Liver (tissue), 9 donors: Measurements from ENCODE around the gene MOGAT3. TPM values are rescaled to one million over a fixed set of nuclear protein-coding genes. Genes with fewer than 3 reads are reported as not detected.

Experiments used
- DNase-seq: peaks from one replicate; pipeline ENCODE4 v3.0.0-alpha.2; 2017; ENCODE audit warnings: low spot score
- H3K27ac ChIP-seq, 2 donors: one replicate each; pipeline ENCODE4 v1.7.0; 2013; ENCODE audit warnings: inconsistent platforms in 2 of 2, low read length in 2 of 2, control low read depth in 1 of 2, low read depth in 1 of 2, mild to moderate bottlenecking in 1 of 2
- H3K27me3 ChIP-seq, 4 donors: one replicate each; pipeline versions ENCODE4 v1.6.1 to v1.7.0; 2013; ENCODE audit warnings: low read length in 3 of 4, inconsistent platforms in 1 of 4, mild to moderate bottlenecking in 1 of 4, moderate library complexity in 1 of 4; ENCODE audit not compliant: control insufficient read depth in 4 of 4, insufficient read depth in 4 of 4
- H3K36me3 ChIP-seq, 4 donors: one replicate each; pipeline versions ENCODE4 v1.6.1 to v1.7.0; 2013; ENCODE audit warnings: low read length in 3 of 4, mild to moderate bottlenecking in 3 of 4, low read depth in 1 of 4, moderate library complexity in 1 of 4; ENCODE audit not compliant: control insufficient read depth in 4 of 4, insufficient read depth in 3 of 4
- H3K4me1 ChIP-seq, 4 donors: one replicate each; pipeline versions ENCODE4 v1.6.1 to v1.7.0; 2013; ENCODE audit warnings: low read length in 3 of 4, mild to moderate bottlenecking in 3 of 4, moderate library complexity in 1 of 4; ENCODE audit not compliant: control insufficient read depth in 4 of 4, insufficient read depth in 4 of 4
- H3K4me3 ChIP-seq, 3 donors: one replicate each; pipeline versions ENCODE4 v1.6.1 to v1.7.0; 2013; ENCODE audit warnings: low read length in 3 of 3, control low read depth in 1 of 3, low read depth in 1 of 3, mild to moderate bottlenecking in 1 of 3
- H3K9ac ChIP-seq, 2 donors: one replicate each; pipeline ENCODE4 v1.7.0; 2013; ENCODE audit warnings: low read length in 2 of 2, mild to moderate bottlenecking in 2 of 2, moderate library complexity in 2 of 2, control low read depth in 1 of 2, low read depth in 1 of 2
- H3K9me3 ChIP-seq, 4 donors: one replicate each; pipeline versions ENCODE4 v1.6.1 to v1.7.0; 2013; ENCODE audit warnings: low read length in 3 of 4; ENCODE audit not compliant: control insufficient read depth in 4 of 4
- EGR1 ChIP-seq, 2 donors: IDR thresholded peaks; 2 replicates each; pipeline ENCODE4 v1.6.1; 2016 to 2018; ENCODE audit warnings: antibody characterized with exemption in 2 of 2, low read depth in 2 of 2
- FOXA1 ChIP-seq: IDR thresholded peaks from 2 replicates; pipeline ENCODE4 v1.6.1; 2016; ENCODE audit warnings: antibody characterized with exemption
- FOXA2 ChIP-seq: IDR thresholded peaks from 2 replicates; pipeline ENCODE4 v1.6.1; 2016; ENCODE audit warnings: antibody characterized with exemption
- GABPA ChIP-seq, 2 donors: IDR thresholded peaks in 1 of 2; conservative IDR thresholded peaks in 1 of 2; 2 replicates each; pipeline ENCODE4 v1.6.1; 2016; ENCODE audit warnings: antibody characterized with exemption in 2 of 2, mild to moderate bottlenecking in 1 of 2, moderate library complexity in 1 of 2
- HNF4A ChIP-seq, 2 donors: conservative IDR thresholded peaks; 2 replicates each; pipeline ENCODE4 v1.6.1; 2016; ENCODE audit warnings: antibody characterized with exemption in 2 of 2, mild to moderate bottlenecking in 2 of 2
- JUND ChIP-seq, 2 donors: IDR thresholded peaks; 2 replicates each; pipeline ENCODE4 v1.6.1; 2016; ENCODE audit warnings: antibody characterized with exemption in 2 of 2
- RAD21 ChIP-seq, 2 donors: IDR thresholded peaks; 2 replicates each; pipeline ENCODE4 v1.6.1; 2016; ENCODE audit warnings: antibody characterized with exemption in 2 of 2, mild to moderate bottlenecking in 2 of 2
- SP1 ChIP-seq: IDR thresholded peaks from 2 replicates; pipeline ENCODE4 v1.6.1; 2018; ENCODE audit warnings: antibody characterized with exemption, mild to moderate bottlenecking
- WGBS: extraction: QIAGEN DNeasy Blood & Tissue Kit; methylation state at CpG from one replicate; pipeline ENCODE4 v1.1.7; 2013; 5-methylcytosine and 5-hydroxymethylcytosine counted together
- polyA plus RNA-seq, 2 donors: library from polyadenylated mRNA; stranded (reverse) in 1 of 2; unstranded in 1 of 2; fragments of 200-250 nt in 1 of 2; fragments of >200 nt in 1 of 2; fragmentation: Nextera tagmentation in 1 of 2; extraction: Ambion mirVana in 1 of 2; gene quantifications; one replicate each; pipeline versions ENCODE4 v1.2.1 to v1.2.3, GENCODE V29; 2013 to 2015
- total RNA-seq, 2 donors: library from RNA; depleted of rRNA; stranded (reverse); fragments of >200 nt; gene quantifications; one replicate each; pipeline ENCODE4 v1.2.3, GENCODE V29; 2014
- TF ChIP-seq, protein P1 (sequence below): IDR thresholded peaks from 2 replicates; pipeline ENCODE4 v1.6.1; 2016; ENCODE audit warnings: antibody characterized with exemption, mild to moderate bottlenecking
- TF ChIP-seq, protein P2 (sequence below): IDR thresholded peaks from 2 replicates; pipeline ENCODE4 v1.6.1; 2016; ENCODE audit warnings: antibody characterized with exemption
- TF ChIP-seq, protein P3 (sequence below): fragments of 150-350 bp; IDR thresholded peaks from 2 replicates; pipeline ENCODE4 v1.5.1; 2017; ENCODE audit warnings: improper control_type of control experiment, low read depth, low read length; ENCODE audit not compliant: missing input control
- donor health status: healthy.
- donor health status: healthy.
- donor health status: healthy.
- donor health status: healthy.
- donor health status: healthy.

The MOGAT3 gene
- total and polyA plus RNA-seq, 4 donors: 1.8 to 7.9 (median 3.7) TPM

DNA sequence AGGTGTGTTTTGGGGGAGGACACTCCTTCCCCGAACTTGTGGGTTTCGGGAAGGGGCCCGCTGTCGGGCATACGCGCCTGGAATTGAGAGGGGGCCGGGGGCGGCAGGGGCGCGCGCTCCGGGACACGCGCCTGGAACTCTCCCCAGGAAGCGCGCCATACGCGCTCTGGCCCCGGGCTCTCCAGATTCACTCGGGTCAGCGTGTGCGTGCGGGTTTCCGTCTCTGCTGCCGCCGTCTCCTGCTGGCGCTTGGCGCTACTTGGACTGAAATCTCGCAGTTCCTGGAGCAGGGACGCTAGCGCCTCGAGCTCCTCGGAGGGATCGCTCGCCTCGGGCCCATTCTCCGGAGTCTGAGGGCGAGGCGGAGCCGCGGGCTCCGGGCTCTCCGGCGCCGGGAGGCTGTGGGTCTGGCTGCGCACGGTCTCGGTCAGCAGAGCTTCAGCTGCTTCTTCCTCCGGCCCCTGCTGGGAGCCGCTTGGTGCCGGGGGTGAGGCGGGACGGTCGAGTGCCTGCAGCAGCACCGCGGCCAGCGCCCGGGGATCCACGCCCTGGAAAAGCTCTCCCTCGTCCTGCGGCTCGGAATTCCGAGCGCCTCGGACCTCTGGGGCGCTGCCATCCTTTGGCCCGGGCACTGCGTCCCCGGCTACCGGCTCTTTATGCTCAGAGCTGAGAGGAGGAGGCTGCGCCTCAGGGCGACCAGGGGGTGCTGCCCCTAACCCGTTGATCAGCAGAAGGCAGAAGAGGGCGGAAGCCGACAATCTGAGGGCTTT, 36.6 kb downstream of the MOGAT3 start:
- H3K36me3 ChIP-seq: peaks cover 0 to 7% (median 2%) of the 10 kb centered on the region in 4 donors
- no peak overlapping the region for H3K27ac ChIP-seq
- no peak overlapping the region for H3K9ac ChIP-seq
- H3K4me3 ChIP-seq: peak overlapping the region in 1 of 3 donors; percentile 12
- no peak for DNase-seq
- H3K27me3 ChIP-seq: peaks cover 7 to 8% (median 7%) of the 10 kb centered on the region in 4 donors
- TF ChIP-seq JUND (IDR thresholded peaks at IDR 0.05): no peak
- TF ChIP-seq, protein P1, sequence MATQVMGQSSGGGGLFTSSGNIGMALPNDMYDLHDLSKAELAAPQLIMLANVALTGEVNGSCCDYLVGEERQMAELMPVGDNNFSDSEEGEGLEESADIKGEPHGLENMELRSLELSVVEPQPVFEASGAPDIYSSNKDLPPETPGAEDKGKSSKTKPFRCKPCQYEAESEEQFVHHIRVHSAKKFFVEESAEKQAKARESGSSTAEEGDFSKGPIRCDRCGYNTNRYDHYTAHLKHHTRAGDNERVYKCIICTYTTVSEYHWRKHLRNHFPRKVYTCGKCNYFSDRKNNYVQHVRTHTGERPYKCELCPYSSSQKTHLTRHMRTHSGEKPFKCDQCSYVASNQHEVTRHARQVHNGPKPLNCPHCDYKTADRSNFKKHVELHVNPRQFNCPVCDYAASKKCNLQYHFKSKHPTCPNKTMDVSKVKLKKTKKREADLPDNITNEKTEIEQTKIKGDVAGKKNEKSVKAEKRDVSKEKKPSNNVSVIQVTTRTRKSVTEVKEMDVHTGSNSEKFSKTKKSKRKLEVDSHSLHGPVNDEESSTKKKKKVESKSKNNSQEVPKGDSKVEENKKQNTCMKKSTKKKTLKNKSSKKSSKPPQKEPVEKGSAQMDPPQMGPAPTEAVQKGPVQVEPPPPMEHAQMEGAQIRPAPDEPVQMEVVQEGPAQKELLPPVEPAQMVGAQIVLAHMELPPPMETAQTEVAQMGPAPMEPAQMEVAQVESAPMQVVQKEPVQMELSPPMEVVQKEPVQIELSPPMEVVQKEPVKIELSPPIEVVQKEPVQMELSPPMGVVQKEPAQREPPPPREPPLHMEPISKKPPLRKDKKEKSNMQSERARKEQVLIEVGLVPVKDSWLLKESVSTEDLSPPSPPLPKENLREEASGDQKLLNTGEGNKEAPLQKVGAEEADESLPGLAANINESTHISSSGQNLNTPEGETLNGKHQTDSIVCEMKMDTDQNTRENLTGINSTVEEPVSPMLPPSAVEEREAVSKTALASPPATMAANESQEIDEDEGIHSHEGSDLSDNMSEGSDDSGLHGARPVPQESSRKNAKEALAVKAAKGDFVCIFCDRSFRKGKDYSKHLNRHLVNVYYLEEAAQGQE: peak; percentile 93
- H3K9me3 ChIP-seq: no peaks in the 10 kb centered on the region
- H3K4me1 ChIP-seq: peaks cover 0 to 27% (median 11%) of the 10 kb centered on the region in 4 donors
- WGBS: 5% methylated on average over 75 of the region's 75 CpGs

DNA sequence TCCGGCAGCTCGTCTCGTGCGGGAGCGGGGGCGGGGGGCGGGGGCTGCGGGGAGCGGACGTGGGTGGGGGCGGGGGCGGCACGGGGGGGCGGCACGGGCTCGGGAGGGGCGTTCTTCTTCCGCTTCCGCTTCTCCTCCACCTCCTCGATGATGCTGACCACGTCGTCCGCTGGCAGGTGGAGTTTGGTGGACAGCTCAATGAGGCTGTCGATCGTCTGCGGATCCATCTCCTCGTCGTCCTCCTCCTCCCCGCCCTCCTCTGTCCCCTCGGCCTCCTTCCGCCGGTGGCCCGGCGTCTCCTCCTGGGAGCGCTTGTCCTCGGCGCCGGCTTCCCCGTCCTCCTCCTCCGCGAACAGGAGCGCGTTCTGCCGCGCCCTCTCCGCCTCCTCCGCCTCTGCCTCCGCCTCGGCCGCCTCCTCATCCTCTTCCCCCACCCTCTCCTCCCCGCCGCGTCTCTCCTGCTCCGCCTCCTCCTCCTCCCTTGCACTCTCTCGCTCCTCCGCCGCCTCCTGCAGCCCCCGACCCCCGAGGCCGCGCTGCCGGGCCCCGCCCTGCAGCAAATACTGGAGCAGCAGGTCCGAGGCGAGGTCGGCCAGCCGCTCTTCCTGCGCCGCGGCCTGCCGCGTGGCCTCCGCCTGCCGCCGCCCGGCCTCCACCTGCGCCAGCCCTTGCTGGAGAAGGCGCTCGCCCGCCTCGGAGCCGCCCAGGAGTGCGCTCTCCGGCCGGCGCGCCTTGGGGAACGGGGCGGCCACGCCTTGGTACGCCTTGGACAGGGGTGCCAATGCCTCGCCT, 37.4 kb downstream of the MOGAT3 start:
- Histone ChIP-seq H3K9ac (no peak overlapping the region), H3K4me3 (peak overlapping the region in 1 of 3 donors; percentile 12), H3K27me3 (peaks cover 5 to 7% (median 6%) of the 10 kb centered on the region in 4 donors), H3K27ac (no peak overlapping the region), H3K4me1 (peaks cover 0 to 26% (median 11%) of the 10 kb centered on the region in 4 donors), H3K9me3 (no peaks in the 10 kb centered on the region), H3K36me3 (peaks cover 0 to 13% (median 4%) of the 10 kb centered on the region in 4 donors)
- WGBS: 4% methylated on average over 92 of the region's 92 CpGs
- no peak for DNase-seq
- TF ChIP-seq FOXA1 (no peak), RAD21 (IDR thresholded peaks at IDR 0.05) (no peak), EGR1 (IDR thresholded peaks at IDR 0.05; ENCODE audit: low read depth in 2 of 2) (no peak), GABPA (IDR thresholded peaks at IDR 0.05 in 1 of 2, conservative IDR thresholded peaks at IDR 0.05 in 1 of 2) (no peak), FOXA2 (no peak), JUND (IDR thresholded peaks at IDR 0.05) (no peak), HNF4A (conservative IDR thresholded peaks at IDR 0.05) (no peak), SP1 (no peak)
- TF ChIP-seq, protein P2, sequence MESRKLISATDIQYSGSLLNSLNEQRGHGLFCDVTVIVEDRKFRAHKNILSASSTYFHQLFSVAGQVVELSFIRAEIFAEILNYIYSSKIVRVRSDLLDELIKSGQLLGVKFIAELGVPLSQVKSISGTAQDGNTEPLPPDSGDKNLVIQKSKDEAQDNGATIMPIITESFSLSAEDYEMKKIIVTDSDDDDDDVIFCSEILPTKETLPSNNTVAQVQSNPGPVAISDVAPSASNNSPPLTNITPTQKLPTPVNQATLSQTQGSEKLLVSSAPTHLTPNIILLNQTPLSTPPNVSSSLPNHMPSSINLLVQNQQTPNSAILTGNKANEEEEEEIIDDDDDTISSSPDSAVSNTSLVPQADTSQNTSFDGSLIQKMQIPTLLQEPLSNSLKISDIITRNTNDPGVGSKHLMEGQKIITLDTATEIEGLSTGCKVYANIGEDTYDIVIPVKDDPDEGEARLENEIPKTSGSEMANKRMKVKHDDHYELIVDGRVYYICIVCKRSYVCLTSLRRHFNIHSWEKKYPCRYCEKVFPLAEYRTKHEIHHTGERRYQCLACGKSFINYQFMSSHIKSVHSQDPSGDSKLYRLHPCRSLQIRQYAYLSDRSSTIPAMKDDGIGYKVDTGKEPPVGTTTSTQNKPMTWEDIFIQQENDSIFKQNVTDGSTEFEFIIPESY: no peak
- TF ChIP-seq, protein P3, sequence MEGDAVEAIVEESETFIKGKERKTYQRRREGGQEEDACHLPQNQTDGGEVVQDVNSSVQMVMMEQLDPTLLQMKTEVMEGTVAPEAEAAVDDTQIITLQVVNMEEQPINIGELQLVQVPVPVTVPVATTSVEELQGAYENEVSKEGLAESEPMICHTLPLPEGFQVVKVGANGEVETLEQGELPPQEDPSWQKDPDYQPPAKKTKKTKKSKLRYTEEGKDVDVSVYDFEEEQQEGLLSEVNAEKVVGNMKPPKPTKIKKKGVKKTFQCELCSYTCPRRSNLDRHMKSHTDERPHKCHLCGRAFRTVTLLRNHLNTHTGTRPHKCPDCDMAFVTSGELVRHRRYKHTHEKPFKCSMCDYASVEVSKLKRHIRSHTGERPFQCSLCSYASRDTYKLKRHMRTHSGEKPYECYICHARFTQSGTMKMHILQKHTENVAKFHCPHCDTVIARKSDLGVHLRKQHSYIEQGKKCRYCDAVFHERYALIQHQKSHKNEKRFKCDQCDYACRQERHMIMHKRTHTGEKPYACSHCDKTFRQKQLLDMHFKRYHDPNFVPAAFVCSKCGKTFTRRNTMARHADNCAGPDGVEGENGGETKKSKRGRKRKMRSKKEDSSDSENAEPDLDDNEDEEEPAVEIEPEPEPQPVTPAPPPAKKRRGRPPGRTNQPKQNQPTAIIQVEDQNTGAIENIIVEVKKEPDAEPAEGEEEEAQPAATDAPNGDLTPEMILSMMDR: no peak
